ENCODE results near the gene DFFB.
A peak's percentile ranks its signal among the peaks of the same experiment; 100 is the strongest.

The DFFB gene

GRCh38 chr1:3900150-3900968, 43.1 kb downstream of the DFFB start, which contains the start of gene C1orf174 (continued):
- TF ChIP-seq, protein P1, sequence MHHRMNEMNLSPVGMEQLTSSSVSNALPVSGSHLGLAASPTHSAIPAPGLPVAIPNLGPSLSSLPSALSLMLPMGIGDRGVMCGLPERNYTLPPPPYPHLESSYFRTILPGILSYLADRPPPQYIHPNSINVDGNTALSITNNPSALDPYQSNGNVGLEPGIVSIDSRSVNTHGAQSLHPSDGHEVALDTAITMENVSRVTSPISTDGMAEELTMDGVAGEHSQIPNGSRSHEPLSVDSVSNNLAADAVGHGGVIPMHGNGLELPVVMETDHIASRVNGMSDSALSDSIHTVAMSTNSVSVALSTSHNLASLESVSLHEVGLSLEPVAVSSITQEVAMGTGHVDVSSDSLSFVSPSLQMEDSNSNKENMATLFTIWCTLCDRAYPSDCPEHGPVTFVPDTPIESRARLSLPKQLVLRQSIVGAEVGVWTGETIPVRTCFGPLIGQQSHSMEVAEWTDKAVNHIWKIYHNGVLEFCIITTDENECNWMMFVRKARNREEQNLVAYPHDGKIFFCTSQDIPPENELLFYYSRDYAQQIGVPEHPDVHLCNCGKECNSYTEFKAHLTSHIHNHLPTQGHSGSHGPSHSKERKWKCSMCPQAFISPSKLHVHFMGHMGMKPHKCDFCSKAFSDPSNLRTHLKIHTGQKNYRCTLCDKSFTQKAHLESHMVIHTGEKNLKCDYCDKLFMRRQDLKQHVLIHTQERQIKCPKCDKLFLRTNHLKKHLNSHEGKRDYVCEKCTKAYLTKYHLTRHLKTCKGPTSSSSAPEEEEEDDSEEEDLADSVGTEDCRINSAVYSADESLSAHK (tag by site-specific recombination; IDR thresholded peaks at IDR 0.05), result no peak
- TF ChIP-seq ZIC2 (tag by site-specific recombination; IDR thresholded peaks at IDR 0.05), result peak; percentile 12; the same call in 1 of the 2 replicates
- TF ChIP-seq ZNF146 (tag by site-specific recombination; IDR thresholded peaks at IDR 0.05), result no peak; the same call in 1 of the 2 replicates
- no peak for TF ChIP-seq ZNF155 (tag by site-specific recombination; IDR thresholded peaks at IDR 0.05)
- TF ChIP-seq ZBTB20 (tag by site-specific recombination; IDR thresholded peaks at IDR 0.05), result peak; percentile 79; the same call in 1 of the 2 replicates
- TF ChIP-seq ZBTB26 (tag by site-specific recombination; optimal IDR thresholded peaks at IDR 0.05), result peak; percentile 87
- peak; percentile 81 for TF ChIP-seq ZNF449 (tag by site-specific recombination; IDR thresholded peaks at IDR 0.05)
- TF ChIP-seq ZFP41 (tag by site-specific recombination; IDR thresholded peaks at IDR 0.05; ENCODE audit: borderline replicate concordance), result no peak
- TF ChIP-seq, protein P2, sequence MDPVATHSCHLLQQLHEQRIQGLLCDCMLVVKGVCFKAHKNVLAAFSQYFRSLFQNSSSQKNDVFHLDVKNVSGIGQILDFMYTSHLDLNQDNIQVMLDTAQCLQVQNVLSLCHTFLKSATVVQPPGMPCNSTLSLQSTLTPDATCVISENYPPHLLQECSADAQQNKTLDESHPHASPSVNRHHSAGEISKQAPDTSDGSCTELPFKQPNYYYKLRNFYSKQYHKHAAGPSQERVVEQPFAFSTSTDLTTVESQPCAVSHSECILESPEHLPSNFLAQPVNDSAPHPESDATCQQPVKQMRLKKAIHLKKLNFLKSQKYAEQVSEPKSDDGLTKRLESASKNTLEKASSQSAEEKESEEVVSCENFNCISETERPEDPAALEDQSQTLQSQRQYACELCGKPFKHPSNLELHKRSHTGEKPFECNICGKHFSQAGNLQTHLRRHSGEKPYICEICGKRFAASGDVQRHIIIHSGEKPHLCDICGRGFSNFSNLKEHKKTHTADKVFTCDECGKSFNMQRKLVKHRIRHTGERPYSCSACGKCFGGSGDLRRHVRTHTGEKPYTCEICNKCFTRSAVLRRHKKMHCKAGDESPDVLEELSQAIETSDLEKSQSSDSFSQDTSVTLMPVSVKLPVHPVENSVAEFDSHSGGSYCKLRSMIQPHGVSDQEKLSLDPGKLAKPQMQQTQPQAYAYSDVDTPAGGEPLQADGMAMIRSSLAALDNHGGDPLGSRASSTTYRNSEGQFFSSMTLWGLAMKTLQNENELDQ (tag by site-specific recombination; IDR thresholded peaks at IDR 0.05; ENCODE audit: low read depth), result no peak
- TF ChIP-seq TSHZ1 (tag by site-specific recombination; IDR thresholded peaks at IDR 0.05; ENCODE audit: borderline replicate concordance), result no peak
- TF ChIP-seq, protein P3, sequence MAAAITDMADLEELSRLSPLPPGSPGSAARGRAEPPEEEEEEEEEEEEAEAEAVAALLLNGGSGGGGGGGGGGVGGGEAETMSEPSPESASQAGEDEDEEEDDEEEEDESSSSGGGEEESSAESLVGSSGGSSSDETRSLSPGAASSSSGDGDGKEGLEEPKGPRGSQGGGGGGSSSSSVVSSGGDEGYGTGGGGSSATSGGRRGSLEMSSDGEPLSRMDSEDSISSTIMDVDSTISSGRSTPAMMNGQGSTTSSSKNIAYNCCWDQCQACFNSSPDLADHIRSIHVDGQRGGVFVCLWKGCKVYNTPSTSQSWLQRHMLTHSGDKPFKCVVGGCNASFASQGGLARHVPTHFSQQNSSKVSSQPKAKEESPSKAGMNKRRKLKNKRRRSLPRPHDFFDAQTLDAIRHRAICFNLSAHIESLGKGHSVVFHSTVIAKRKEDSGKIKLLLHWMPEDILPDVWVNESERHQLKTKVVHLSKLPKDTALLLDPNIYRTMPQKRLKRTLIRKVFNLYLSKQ (tag by site-specific recombination; IDR thresholded peaks at IDR 0.05; ENCODE audit: borderline replicate concordance), result no peak
- TF ChIP-seq, protein P4, sequence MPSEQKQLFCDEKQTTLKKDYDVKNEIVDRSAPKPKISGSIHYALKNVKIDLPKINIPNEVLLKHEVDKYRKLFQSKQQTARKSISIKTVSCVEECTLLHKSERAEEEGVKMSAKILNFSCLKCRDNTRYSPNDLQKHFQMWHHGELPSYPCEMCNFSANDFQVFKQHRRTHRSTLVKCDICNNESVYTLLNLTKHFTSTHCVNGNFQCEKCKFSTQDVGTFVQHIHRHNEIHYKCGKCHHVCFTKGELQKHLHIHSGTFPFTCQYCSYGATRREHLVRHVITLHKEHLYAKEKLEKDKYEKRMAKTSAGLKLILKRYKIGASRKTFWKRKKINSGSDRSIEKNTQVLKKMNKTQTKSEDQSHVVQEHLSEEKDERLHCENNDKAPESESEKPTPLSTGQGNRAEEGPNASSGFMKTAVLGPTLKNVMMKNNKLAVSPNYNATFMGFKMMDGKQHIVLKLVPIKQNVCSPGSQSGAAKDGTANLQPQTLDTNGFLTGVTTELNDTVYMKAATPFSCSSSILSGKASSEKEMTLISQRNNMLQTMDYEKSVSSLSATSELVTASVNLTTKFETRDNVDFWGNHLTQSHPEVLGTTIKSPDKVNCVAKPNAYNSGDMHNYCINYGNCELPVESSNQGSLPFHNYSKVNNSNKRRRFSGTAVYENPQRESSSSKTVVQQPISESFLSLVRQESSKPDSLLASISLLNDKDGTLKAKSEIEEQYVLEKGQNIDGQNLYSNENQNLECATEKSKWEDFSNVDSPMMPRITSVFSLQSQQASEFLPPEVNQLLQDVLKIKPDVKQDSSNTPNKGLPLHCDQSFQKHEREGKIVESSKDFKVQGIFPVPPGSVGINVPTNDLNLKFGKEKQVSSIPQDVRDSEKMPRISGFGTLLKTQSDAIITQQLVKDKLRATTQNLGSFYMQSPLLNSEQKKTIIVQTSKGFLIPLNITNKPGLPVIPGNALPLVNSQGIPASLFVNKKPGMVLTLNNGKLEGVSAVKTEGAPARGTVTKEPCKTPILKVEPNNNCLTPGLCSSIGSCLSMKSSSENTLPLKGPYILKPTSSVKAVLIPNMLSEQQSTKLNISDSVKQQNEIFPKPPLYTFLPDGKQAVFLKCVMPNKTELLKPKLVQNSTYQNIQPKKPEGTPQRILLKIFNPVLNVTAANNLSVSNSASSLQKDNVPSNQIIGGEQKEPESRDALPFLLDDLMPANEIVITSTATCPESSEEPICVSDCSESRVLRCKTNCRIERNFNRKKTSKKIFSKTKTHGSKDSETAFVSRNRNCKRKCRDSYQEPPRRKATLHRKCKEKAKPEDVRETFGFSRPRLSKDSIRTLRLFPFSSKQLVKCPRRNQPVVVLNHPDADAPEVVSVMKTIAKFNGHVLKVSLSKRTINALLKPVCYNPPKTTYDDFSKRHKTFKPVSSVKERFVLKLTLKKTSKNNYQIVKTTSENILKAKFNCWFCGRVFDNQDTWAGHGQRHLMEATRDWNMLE (tag by site-specific recombination; conservative IDR thresholded peaks at IDR 0.05; ENCODE audit: low read depth), result peak; percentile 39; the same call in 1 of the 2 replicates
- TF ChIP-seq ZNF548 (tag by site-specific recombination; IDR thresholded peaks at IDR 0.05), result no peak
- no peak for TF ChIP-seq SP2 (tag by site-specific recombination; IDR thresholded peaks at IDR 0.05)
- TF ChIP-seq ZNF19 (tag by site-specific recombination; IDR thresholded peaks at IDR 0.05; ENCODE audit: low read depth), result no peak
- TF ChIP-seq ZBTB10 (tag by site-specific recombination; IDR thresholded peaks at IDR 0.05), result peak; percentile 99

All from HEK293 (cell line).